NCI-H526 (cell line): ENCODE data around the gene ABCA7.

Experiments
- DNase-seq, 2 experiments: peaks; one replicate each; lab custom pipeline; 2025; lab: John Stamatoyannopoulos, UW

The ABCA7 gene, protein sequence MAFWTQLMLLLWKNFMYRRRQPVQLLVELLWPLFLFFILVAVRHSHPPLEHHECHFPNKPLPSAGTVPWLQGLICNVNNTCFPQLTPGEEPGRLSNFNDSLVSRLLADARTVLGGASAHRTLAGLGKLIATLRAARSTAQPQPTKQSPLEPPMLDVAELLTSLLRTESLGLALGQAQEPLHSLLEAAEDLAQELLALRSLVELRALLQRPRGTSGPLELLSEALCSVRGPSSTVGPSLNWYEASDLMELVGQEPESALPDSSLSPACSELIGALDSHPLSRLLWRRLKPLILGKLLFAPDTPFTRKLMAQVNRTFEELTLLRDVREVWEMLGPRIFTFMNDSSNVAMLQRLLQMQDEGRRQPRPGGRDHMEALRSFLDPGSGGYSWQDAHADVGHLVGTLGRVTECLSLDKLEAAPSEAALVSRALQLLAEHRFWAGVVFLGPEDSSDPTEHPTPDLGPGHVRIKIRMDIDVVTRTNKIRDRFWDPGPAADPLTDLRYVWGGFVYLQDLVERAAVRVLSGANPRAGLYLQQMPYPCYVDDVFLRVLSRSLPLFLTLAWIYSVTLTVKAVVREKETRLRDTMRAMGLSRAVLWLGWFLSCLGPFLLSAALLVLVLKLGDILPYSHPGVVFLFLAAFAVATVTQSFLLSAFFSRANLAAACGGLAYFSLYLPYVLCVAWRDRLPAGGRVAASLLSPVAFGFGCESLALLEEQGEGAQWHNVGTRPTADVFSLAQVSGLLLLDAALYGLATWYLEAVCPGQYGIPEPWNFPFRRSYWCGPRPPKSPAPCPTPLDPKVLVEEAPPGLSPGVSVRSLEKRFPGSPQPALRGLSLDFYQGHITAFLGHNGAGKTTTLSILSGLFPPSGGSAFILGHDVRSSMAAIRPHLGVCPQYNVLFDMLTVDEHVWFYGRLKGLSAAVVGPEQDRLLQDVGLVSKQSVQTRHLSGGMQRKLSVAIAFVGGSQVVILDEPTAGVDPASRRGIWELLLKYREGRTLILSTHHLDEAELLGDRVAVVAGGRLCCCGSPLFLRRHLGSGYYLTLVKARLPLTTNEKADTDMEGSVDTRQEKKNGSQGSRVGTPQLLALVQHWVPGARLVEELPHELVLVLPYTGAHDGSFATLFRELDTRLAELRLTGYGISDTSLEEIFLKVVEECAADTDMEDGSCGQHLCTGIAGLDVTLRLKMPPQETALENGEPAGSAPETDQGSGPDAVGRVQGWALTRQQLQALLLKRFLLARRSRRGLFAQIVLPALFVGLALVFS (N-terminal part only)

DNA sequence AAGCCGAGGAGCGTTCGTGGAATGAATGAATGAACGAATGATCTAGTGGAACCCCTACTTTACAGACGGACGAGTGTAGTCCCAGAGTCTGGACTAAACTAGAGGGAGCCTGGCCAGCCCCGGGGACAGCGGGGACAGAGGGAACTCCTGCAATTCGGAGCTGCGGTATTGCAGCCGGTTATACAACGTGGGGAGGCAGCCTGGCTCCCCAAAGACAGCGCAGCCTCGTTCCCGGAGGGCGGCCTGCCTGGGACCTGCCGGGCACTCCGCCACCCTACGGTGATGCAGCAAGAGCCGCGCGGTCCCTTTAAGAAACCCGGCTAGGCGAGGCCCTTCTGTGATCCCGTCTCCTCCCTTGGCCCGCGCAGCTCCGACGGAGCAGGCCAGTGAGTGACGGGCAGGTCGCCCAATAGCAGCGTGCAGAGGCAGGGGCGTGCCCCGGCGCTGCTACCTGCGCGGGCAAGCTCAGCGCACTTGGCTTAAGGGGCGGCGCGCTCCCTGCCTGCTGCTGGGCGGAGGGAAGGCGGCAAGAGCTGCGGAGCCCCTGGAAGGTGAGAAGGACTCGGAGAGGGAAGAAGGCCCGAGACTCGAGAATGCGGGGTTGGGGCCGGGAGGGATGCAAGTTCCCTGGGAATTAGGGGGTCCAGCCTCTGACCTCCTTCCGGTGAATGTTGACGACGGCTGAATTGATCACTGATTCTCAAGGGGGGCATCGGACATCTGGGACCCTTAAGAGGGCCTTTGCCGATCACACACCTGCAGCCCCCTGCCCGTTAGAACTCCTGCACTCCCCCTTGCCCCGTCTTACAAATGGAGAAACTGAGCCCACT, at the start of gene ABCA7:
Gene ABCA7, plus strand, starts transcription at position 462 of the 830 bp plus-strand sequence. CDS start 1,255 bp downstream, outside the sequence.
- DNase-seq, result peak; percentile 85 to 97

DNA sequence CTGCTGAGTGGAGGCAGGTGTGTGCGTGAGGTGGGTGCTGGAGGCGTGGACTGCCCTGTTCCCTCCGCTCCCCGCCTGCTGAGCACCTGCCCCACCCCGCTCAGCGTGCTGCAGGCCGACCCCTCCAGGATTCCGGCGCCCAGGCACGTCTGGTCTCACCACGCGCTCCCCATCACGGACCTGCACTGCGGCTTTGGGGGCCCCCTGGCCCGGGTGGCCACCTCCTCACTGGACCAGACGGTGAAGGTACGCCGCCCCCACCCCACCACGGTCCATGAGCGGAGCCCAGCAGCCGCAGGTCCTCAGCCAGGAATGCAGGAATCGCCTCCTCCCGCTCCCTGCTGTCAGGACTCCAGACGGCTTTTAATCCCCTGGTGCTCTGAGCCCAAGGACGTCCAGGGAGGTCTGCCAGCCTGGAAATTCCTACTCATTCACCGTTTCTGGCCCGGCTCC, 49.8 kb upstream of the ABCA7 start:
- no peak for DNase-seq

GRCh38 chr19:990746-991145, 49.2 kb upstream of the ABCA7 start:
- no peak for DNase-seq

DNA sequence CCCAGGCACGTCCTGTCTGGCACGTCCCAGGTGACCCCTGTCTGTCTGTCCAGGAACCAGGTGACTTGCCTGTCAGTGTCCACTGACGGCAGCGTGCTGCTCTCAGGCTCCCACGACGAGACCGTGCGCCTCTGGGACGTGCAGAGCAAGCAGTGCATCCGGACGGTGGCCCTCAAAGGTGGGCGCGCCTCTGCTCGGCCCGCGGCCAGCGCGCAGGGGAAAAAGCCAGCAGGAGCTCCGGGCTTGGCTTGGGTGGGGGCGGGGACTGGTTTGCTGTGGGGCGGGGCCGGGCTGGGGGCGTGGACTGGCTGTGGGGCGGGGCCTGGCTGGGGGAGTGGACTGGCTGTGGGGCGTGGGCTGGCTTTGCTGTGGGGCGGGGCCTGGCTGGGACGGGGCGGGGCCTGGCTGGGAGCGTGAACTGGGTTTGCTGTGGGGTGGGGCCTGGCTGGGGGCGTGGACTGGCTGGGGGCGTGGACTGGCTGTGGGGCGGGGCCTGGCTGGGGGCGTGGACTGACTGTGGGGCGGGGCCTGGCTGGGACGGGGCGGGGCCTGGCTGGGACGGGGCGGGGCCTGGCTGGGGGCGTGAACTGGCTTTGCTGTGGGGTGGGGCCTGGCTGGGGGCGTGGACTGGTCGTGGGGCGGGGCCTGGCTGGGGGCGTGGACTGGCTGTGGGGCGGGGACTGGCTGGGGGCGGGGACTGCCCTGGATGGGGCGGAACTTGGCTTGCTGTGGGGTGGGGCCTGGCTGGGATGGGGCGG, 48.6 kb upstream of the ABCA7 start:
- DNase-seq, result no peak

DNA sequence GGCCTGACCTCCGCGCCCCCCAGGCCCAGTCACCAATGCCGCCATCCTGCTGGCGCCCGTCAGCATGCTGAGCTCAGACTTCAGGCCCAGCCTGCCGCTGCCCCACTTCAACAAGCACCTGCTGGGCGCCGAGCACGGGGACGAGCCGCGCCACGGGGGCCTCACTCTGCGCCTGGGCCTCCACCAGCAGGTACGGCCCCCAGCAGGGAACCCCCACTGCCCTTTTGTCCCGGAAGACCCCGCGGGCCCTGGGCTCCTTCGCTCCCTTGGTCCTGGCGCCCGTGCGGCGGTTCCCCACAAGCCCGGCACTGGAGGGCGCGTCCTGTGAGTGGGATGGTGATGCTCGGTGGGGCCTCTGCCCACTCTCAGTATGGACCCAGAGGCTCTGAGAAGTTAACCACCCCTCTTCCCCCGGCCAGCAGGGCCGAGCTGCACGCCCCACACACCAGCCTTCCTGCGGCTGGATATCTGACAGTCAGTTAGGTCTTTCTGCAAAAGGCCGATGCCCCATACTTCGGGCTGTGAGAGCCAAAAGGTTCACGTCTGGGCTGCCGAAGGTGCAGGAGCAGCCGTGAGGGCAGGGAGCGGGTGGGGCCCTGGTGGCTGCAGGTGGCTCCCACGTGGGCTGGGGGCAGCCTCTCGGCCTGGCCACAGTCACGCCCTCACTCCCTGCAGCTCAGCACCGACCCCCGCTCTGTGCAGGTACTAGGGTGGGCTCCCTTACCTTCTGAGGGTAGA, 47.8 kb upstream of the ABCA7 start:
- no peak for DNase-seq

- no peak for DNase-seq
Observed at GRCh38 chr19:992670-993055, 47.2 kb upstream of the ABCA7 start.

DNA sequence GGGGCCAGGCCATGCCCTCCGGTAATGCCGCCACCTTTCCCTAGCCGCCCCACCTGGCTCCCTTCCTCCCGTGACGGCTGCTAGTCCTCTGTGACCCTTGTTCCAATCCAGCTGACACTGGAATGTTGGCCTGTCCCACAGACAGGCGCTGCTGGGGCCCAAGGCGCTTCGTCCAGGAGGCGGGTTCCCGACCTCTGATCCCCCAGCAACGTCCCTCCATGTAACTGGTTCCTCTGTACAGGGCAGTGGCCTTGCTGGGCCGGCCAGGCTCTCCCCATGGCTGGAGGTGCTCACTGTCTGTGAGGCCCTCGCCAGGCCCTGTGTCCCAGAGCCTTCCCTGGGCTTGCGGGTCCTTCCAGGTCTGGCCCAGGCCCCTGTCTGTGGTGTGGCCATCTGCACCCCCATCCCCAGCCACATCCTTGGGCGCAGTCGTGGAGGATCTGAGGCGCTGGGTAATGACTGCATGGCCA, 46.5 kb upstream of the ABCA7 start:
- no peak for DNase-seq

DNA sequence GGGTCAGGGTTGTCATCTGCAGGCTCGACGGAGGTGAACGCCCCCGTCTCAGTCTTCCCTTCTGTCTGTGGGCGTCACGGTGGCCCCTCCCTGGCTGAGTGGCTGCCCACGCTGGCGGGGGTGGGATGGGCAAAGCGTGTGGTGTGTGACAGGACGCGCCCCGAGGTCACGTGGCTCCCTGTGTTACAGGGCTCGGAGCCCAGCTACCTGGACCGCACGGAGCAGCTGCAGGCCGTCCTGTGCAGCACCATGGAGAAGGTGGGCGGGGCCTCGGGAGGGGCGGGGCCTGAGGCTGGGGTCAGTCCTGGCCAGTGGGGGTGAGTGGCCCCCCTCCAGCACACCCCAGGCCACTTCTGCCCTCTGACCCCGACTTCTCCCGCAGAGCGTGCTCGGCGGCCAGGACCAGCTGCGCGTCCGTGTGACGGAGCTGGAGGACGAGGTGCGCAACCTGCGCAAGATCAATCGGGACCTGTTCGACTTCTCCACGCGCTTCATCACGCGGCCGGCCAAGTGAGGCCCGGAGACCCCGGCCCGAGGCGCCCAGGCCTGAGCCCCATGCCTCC, 46.0 kb upstream of the ABCA7 start:
- DNase-seq, result no peak

GRCh38 chr19:994516-994915, 45.4 kb upstream of the ABCA7 start:
- no peak for DNase-seq

DNA sequence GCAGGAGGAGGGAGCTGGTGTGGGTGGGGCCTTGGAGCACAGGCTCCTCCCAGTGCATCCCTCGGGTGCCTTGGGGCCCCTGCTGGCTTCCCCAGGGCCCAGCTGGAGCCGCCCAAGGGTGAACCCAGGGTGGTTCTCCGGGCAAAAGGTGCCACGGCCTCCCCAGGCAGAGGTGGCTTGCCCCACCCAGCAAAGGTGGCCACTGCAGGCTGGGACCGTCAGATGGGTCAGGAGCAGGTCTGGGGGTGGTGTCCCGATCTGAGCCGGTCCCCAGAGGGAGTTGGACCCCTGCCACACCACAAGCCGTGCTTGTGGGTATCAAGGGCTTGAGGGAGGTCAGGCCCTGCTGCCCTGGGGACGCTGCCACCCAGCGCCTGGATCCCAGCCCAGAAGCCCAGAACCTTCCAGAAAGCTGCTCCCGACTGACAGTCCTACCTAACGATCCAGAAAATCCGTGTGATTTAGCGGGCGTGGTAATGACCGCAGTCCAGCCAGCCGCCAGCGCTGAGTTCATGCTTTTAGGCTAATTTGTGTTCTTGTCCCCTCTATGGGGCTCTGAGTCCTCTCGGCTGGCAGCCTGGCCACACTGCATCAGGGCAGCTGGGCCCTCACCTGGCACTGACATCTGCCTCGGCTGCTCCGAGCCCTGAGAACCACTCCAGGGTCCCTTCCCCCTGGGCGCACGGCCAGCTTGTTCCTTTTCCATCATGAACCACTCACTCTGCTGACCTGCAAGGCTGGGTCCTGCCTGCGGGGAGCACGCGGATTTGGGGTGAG, 44.7 kb upstream of the ABCA7 start:
- DNase-seq, result no peak

GRCh38 chr19:996051-996838, 43.7 kb upstream of the ABCA7 start:
- peak in 1 of 2 experiments; percentile 34 for DNase-seq

DNA sequence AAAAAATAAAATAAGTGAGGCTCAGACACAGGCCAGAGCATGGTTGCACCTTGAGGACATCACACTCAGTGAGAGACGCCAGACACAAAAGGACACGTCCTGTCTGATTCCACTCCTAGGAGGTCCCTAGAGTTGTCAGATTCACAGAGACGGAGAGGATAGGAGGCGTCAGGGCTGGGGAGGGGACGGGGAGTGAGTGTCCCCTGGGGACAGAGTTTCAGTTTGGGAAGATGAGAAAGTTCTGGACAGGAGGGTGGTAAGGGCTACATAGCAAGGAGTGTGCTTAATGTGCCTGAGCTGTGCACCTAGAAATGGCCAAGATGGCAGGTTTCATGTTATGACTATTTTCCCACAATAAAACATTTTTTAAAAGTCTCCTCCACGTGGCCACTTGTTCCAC, 41.8 kb upstream of the ABCA7 start:
- DNase-seq, result no peak

GRCh38 chr19:999379-999719, 40.6 kb upstream of the ABCA7 start:
- DNase-seq, result no peak

GRCh38 chr19:1000095-1000494, 39.8 kb upstream of the ABCA7 start, which contains the start of gene GRIN3B:
Gene GRIN3B, plus strand, starts transcription at chr19:1000419. Its CDS starts 19 bp downstream, at chr19:1000438.
- DNase-seq, result peak; percentile 26 to 82

DNA sequence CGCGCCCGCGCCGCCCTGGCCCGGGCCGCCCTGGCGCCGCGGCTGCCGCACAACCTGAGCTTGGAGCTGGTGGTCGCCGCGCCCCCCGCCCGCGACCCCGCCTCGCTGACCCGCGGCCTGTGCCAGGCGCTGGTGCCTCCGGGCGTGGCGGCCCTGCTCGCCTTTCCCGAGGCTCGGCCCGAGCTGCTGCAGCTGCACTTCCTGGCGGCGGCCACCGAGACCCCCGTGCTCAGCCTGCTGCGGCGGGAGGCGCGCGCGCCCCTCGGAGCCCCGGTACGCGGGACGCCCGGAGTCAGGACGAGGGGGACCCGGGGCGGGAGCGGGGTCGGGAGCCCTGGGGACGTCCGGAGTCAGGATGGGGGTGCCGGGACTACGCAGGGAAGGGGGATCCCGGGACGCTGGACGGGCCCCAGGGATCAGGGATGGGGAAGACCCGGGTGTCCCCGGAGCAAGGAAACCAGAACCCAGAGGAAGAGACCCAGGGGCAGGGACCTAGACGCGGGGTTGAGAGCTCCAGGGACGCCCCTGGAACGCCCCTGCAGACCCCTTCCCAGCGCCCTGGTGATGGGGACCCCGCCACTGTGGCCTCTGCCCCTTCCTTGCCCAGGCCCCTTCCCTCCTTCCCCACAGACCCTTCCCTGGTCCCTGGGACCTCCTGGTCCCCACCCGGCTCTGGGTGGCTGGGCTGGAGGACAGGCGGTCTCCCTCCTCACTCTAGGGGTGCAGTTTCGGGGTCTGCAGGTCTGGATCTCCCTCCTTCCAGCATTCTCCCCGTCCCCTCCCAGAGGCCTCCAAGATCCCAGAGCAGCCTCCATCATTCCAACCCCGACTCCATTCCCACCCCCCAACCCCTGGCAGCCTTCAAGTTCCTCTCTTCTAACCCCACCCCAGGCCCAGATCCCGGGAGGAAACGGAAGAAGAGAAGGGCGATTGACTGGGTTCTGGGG, 39.0 kb upstream of the ABCA7 start:
- DNase-seq, result no peak

GRCh38 chr19:1001538-1002166, 38.3 kb upstream of the ABCA7 start:
- DNase-seq, result peak in 1 of 2 experiments; percentile 50
